PC-9 (cell line): ENCODE results near the gene NR1H2. TPM values are rescaled to one million over a fixed set of nuclear protein-coding genes. Genes with fewer than 3 reads are reported as not detected.

Experiments used
- BruUV-seq: library from RNA; stranded (reverse); fragments of 400-500 nt; replicated peaks from 2 replicates; lab custom pipeline; 2021; lab: Mats Ljungman, UMichigan
- CTCF ChIA-PET: fragments of 300-600 bp; sonication (Branson Sonifier 250); formaldehyde crosslinking; loops from one replicate; lab custom pipeline; 2022; ENCODE audit warnings: antibody characterized with exemption; lab: Charles Lee
- POLR2A ChIA-PET: fragments of 300-600 bp; sonication (Branson Sonifier 250); formaldehyde crosslinking; loops from one replicate; lab custom pipeline; 2022; ENCODE audit warnings: antibody characterized with exemption; ENCODE audit not compliant: unreplicated experiment; lab: Charles Lee
- DNase-seq, 2 experiments: peaks; one replicate each; pipeline versions ENCODE4 v3.0.0 to v3.0.0-alpha.2; 2015 to 2022; ENCODE audit warnings: mixed read lengths in 1 of 2
- H2AFZ ChIP-seq: fragments of 200-600 bp; sonication (generic); 2 replicates; pipeline ENCODE4 v1.8.1; 2017; ENCODE audit warnings: antibody characterized with exemption
- H3F3A ChIP-seq: fragments of 200-600 bp; sonication (generic); 2 replicates; pipeline ENCODE4 v1.8.1; 2017; ENCODE audit warnings: antibody characterized with exemption, mild to moderate bottlenecking, low read depth; ENCODE audit not compliant: insufficient read depth
- H3K27ac ChIP-seq: fragments of 200-600 bp; sonication (generic); 2 replicates; pipeline ENCODE4 v1.6.1; 2016; ENCODE audit warnings: mixed run types
- H3K27me3 ChIP-seq: fragments of 200-600 bp; sonication (generic); 2 replicates; pipeline ENCODE4 v1.6.1; 2016; ENCODE audit warnings: low read depth, mixed run types; ENCODE audit not compliant: insufficient read depth
- H3K36me3 ChIP-seq: fragments of 200-600 bp; sonication (generic); 2 replicates; pipeline ENCODE4 v1.6.1; 2016; ENCODE audit warnings: low read depth, mixed run types
- H3K4me1 ChIP-seq: fragments of 200-600 bp; sonication (generic); replicated peaks from 2 replicates; pipeline ENCODE4 v1.6.1; 2016; ENCODE audit warnings: mixed run types; ENCODE audit not compliant: insufficient read depth
- H3K4me2 ChIP-seq: fragments of 200-600 bp; sonication (generic); 2 replicates; pipeline ENCODE4 v1.6.1; 2017; ENCODE audit warnings: mixed run types
- H3K4me3 ChIP-seq: fragments of 200-600 bp; sonication (generic); 2 replicates; pipeline ENCODE4 v1.6.1; 2016; ENCODE audit warnings: mixed run types
- H3K79me2 ChIP-seq: fragments of 200-600 bp; sonication (generic); 2 replicates; pipeline ENCODE4 v1.6.1; 2017; ENCODE audit warnings: low read depth, mixed run types
- H3K9me2 ChIP-seq: fragments of 200-600 bp; sonication (generic); 2 replicates; pipeline ENCODE4 v1.8.1; 2017; ENCODE audit warnings: mild to moderate bottlenecking; ENCODE audit not compliant: insufficient read depth
- H3K9me3 ChIP-seq: fragments of 200-600 bp; sonication (generic); 2 replicates; pipeline ENCODE4 v1.8.1; 2016; ENCODE audit warnings: low read depth; ENCODE audit not compliant: insufficient read depth
- H4K20me1 ChIP-seq: fragments of 200-600 bp; sonication (generic); 2 replicates; pipeline ENCODE4 v1.8.1; 2017; ENCODE audit not compliant: insufficient read depth
- CTCF ChIP-seq: fragments of 200-600 bp; sonication (generic); conservative IDR thresholded peaks from 2 replicates; pipeline ENCODE4 v1.6.1; 2017; ENCODE audit warnings: mixed run types, antibody characterized with exemption, mild to moderate bottlenecking, moderate library complexity
- EZH2 ChIP-seq: fragments of 200-600 bp; sonication (generic); IDR thresholded peaks from 2 replicates; pipeline ENCODE4 v1.8.0; 2017; ENCODE audit warnings: antibody characterized with exemption, low read depth
- intact Hi-C: fragments of 100-400 bp; cut with micrococcal nuclease; formaldehyde crosslinking; loops from one replicate; pipeline ENCODE4 v1.10.0; 2022; ENCODE audit not compliant: unreplicated experiment
- total RNA-seq: library from RNA; stranded (reverse); gene quantifications from 2 replicates; pipeline ENCODE4 v1.2.3, GENCODE V29; 2021

The NR1H2 gene
- total RNA-seq, 1 experiment from 2014 or later = 77.5 TPM

- H3K4me2 ChIP-seq = no peak overlapping the region
- intact Hi-C loops = no loop called here
Observed at GRCh38 chr19:50327461-50328223, 48.6 kb upstream of the NR1H2 start.

GRCh38 chr19:50328224-50328872, 47.9 kb upstream of the NR1H2 start:
- peaks cover 4% of the 10 kb centered on the region; the same call in 1 of the 2 replicates for H3K79me2 ChIP-seq
- no TSS peak for BruUV-seq
- H3K4me1 ChIP-seq = peaks cover 17% of the 10 kb centered on the region; the same call in 1 of the 2 replicates
- H2AFZ ChIP-seq = no peak overlapping the region
- H3F3A ChIP-seq = peaks cover 33% of the 10 kb centered on the region
- intact Hi-C loops = no loop called here
- CTCF ChIA-PET = interaction anchor here (0.6 to 0.7 kb wide), 4 partner anchors 37 to 150 kb away, joined by 3 to 15 read pairs (median 11); no protein-coding TSS in a partner anchor
- no peak overlapping the region for H3K4me2 ChIP-seq
- H3K9me2 ChIP-seq = no peaks in the 10 kb centered on the region
- no peak for TF ChIP-seq CTCF
- no peak for TF ChIP-seq EZH2
- H4K20me1 ChIP-seq = peaks cover 19% of the 10 kb centered on the region
- no peaks in the 10 kb centered on the region for H3K36me3 ChIP-seq
- POLR2A ChIA-PET = interaction anchor here (0.6 to 1.0 kb wide), 5 partner anchors 15 to 782 kb away, joined by 7 to 23 read pairs (median 7); no protein-coding TSS in a partner anchor
- DNase-seq = no peak
- H3K27me3 ChIP-seq = peaks cover 5% of the 10 kb centered on the region; the same call in 1 of the 2 replicates
- H3K27ac ChIP-seq = no peak overlapping the region
- no peaks in the 10 kb centered on the region for H3K9me3 ChIP-seq
- H3K4me3 ChIP-seq = no peak overlapping the region

More at GRCh38 chr19:50327461-50328223, 48.6 kb upstream of the NR1H2 start:
- H3K27me3 ChIP-seq = peaks cover 7% of the 10 kb centered on the region; the same call in 1 of the 2 replicates
- TF ChIP-seq EZH2 (no peak), CTCF (no peak)
- peaks cover 28% of the 10 kb centered on the region for H3F3A ChIP-seq
- H3K79me2 ChIP-seq = peaks cover 4% of the 10 kb centered on the region; the same call in 1 of the 2 replicates
- peaks cover 12% of the 10 kb centered on the region; the same call in 1 of the 2 replicates for H3K4me1 ChIP-seq
- DNase-seq = no peak
- H3K9me3 ChIP-seq = no peaks in the 10 kb centered on the region
- ChIA-PET CTCF (no interaction called here), POLR2A (no interaction called here)
- peaks cover 19% of the 10 kb centered on the region for H4K20me1 ChIP-seq
- no TSS peak for BruUV-seq
- H2AFZ ChIP-seq = no peak overlapping the region
- H3K4me3 ChIP-seq = no peak overlapping the region
- no peaks in the 10 kb centered on the region for H3K9me2 ChIP-seq
- no peak overlapping the region for H3K27ac ChIP-seq
- H3K36me3 ChIP-seq = no peaks in the 10 kb centered on the region

GRCh38 chr19:50328873-50329145, 47.4 kb upstream of the NR1H2 start:
- no peak overlapping the region for H3K4me2 ChIP-seq
- H4K20me1 ChIP-seq = peaks cover 19% of the 10 kb centered on the region
- H3K9me3 ChIP-seq = no peaks in the 10 kb centered on the region
- H3K4me3 ChIP-seq = no peak overlapping the region
- H2AFZ ChIP-seq = no peak overlapping the region
- no peak for DNase-seq
- TF ChIP-seq CTCF (no peak), EZH2 (no peak)
- no peak overlapping the region for H3K27ac ChIP-seq
- POLR2A ChIA-PET = interaction anchor here (0.6 to 1.0 kb wide), 6 partner anchors 15 to 782 kb away, joined by 7 to 23 read pairs (median 10); no protein-coding TSS in a partner anchor
- intact Hi-C loops = no loop called here
- H3K27me3 ChIP-seq = peaks cover under 1% of the 10 kb centered on the region; the same call in 1 of the 2 replicates
- CTCF ChIA-PET = interaction anchor here (0.6 to 0.7 kb wide), 5 partner anchors 37 to 150 kb away, joined by 3 to 15 read pairs (median 10); no protein-coding TSS in a partner anchor
- H3F3A ChIP-seq = peaks cover 33% of the 10 kb centered on the region
- BruUV-seq = no TSS peak
- peaks cover 17% of the 10 kb centered on the region; the same call in 1 of the 2 replicates for H3K4me1 ChIP-seq
- H3K36me3 ChIP-seq = no peaks in the 10 kb centered on the region
- peaks cover 4% of the 10 kb centered on the region; the same call in 1 of the 2 replicates for H3K79me2 ChIP-seq
- H3K9me2 ChIP-seq = no peaks in the 10 kb centered on the region
